ENCODE results near the gene SMARCD3.

The SMARCD3 gene

DNA sequence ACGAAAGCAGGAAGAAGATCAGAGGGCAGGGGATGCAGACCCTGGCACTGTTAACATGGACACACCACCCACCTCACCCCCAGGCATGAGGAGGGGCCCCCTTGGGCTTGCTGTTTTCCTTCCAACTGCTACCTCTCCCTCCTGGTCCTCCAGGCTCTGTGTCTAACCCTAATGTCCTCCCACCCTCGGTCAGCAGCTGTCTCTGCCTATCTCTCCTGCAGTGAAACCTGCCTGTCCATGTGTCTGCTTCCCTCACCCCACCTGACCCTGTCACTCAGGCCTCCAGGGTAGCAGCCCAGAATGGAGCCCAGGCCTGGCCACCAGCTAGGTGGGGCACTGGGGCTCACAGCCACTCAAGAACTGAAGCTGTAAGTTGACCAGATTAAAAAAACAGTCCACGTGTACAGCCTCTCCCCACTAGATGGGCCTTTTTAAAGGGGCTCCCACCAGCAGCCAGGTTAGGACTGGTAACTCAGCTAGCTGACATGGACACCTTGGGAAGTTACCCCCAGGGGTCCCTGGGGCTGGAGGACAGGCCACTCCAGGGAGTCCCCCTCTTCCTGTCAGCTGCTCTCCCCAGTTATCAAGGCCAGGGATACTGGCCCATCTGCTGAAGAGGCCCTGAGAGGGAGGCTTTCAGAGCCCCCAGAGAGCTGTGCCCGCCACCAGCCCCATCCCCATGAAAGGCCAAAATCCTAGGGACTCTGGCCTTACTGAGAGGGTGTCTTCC lies 1.5 kb downstream of the SMARCD3 start:
- FAIRE-seq, result no peak

DNA sequence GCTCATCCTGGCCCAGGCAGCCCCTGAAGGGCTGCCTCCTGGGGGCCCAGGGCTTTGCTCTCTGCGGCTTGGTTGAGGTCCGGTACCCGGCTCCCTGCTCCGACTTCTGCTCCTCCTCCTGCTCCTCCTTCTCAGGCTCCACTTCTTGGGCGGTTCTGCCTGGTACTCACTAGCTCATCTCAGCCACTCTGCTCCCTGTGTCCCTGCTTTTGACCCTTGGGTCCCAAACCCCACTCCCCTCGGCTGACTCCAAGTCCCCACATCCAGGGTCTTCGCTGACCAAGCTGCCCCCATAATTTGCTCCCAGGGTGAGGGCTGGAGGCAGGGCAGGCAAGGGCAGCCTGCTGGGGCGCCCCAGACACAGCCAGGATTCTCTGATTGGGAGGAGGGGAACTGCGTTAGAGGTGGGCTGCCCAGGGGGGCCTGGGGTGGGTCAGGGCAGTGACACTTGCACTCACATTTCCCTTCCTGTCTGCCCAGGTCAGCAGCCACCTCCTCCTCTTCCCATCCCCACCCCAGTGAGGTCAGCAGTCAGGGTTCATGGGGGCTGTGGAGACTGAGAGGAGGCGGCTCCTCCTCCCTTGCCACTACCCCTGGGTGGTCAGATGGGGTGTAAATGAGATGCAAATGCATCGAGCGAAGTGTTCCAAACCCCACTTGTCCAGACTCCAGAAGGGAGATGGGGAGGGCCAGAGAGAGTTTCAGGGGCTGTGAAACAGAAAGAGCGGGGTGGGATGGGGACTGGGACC lies 2.2 kb downstream of the SMARCD3 start:
- FAIRE-seq, result no peak

DNA sequence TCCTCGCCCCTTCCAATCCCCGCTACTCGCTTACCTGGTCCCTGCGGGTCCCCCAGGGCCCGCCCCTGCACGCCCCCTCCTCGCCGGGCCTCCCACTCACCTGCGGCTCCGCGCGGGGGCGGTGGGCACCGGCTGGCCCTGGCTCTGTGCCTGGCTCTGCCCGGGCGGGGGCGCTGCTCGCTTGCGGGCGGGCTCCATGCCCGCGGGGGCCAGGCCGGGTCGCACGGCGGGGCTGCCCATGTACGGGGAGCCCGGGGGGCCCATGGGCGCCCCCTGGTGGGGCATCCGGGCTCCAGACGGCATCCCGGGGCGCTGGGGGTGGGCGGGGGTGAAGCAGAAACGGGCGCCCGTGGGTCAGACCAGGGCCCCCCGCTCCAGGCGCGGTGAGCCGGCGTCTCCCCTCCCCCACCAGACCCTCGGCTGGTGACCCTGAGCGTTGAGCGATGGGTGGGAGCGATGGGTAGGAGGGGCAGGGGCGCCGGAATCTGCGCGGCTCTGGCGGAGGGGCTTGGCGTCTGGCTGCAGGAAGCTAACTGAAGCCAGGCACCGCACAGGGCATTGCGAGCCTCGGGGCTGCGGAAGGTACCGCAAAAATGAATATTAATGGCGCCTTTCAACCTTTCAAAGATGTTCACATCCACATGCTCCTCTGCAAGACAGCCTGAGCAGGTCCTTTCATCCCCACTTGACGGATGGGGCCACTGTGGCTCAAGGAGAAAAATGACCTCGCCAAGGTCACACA lies 3.0 kb downstream of the SMARCD3 start:
- no peak for FAIRE-seq

DNA sequence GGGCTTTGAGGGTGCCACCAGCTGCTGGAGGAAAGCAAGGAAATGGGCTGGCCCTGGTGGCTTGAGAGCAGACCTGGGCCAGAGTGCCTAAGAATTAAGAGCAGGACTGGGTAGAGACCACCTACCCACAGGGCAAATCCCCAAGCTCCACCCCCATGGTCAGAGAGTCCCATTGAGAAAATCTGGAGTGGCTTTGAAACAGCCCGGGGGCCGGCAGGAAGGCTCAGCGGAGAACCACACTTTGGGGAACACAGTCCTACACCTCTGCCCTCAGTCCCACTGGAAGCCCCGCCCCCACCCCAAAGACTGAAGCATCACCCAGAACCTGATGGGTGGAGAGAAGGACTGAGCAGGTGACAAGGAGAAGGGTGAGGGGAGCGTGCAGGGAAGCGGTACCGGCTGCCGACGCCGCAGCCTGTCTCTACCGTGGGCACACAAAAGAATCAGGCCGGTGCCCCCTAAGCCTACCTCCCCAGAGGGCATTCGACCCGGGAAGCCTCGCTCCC lies 3.6 kb downstream of the SMARCD3 start:
- FAIRE-seq, result no peak

DNA sequence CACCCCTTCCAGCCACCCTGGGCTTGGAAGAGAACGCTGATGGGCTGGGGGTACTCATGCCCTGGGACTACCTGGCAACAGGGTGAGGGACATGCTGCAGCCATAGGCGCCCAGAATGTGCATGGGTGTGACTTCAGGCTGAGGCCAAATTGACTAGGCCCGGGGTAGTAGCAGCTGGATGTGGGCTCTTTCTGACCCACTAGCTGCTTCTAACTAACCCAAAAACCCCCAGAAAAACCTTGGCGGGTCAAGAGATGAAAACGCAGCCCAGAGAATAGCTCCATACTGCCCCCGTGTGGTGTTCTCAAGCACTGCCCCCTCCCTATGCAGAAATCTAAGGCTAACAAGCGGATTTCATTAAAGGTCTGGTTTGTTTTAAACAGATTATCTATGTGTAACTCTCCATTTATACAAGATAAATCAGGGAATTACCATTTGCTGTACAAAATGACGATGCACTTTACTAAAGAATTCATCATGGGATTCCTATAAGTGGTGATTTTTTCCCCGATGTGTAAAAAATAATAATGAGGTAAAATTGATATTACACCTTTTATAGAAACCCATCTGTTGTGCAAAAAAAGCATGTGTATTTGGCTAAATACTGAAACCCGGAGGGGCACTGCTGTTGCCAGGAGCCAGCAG lies 4.2 kb downstream of the SMARCD3 start:
- FAIRE-seq, result no peak

DNA sequence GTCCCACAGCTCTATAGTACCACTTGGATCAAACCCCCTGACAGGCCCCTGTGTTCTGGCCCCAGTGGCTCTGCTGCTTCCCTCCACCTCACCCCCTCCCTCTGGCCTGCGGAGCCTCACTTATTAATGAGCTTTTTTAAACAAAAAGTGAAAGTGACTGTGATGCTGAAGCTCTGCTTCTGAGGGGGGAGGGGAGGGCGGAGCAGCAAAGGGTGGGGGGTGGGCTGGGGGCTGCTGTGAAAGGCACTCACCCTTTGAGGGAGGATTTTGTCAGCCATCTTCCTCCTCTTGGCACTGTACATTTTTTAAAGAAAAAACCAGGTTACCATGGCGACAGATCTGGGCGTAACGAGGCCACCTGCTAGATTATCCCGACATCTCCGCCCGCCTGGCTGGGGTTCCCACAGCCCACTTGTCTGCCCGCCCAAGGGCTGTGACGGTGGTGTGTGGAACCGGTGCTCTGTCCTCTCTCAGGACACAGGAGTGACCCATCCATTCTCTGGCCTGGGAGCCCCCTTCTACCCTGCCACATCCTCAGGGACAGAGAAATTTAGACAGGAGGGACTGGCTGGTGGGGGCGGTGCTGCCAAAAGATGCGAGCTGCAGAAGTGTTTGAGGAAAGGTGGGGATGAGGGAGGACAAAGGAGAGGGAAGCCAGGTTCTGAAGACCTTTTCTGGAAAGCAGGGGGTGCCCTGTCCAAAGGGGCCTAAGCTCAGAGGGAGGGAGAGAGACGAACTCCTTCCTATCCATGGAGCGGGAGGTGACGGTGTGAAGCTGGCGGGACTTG lies 4.9 kb downstream of the SMARCD3 start:
- no peak for FAIRE-seq

DNA sequence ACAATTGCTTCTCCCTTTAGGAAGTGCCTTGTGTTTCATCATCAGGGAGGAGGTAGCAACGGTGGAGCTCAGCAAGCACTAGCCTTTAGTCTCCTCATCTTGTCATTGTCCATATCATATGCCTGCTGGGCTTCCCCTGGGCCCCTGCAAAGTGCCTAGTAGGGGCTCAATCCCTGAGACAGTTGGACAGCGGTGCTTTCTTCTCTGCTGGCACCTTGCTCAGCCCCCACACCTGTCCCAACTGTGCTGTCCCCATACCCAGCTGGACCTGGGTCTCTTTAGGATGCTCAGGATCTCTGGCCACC lies 5.5 kb downstream of the SMARCD3 start:
- FAIRE-seq, result no peak

DNA sequence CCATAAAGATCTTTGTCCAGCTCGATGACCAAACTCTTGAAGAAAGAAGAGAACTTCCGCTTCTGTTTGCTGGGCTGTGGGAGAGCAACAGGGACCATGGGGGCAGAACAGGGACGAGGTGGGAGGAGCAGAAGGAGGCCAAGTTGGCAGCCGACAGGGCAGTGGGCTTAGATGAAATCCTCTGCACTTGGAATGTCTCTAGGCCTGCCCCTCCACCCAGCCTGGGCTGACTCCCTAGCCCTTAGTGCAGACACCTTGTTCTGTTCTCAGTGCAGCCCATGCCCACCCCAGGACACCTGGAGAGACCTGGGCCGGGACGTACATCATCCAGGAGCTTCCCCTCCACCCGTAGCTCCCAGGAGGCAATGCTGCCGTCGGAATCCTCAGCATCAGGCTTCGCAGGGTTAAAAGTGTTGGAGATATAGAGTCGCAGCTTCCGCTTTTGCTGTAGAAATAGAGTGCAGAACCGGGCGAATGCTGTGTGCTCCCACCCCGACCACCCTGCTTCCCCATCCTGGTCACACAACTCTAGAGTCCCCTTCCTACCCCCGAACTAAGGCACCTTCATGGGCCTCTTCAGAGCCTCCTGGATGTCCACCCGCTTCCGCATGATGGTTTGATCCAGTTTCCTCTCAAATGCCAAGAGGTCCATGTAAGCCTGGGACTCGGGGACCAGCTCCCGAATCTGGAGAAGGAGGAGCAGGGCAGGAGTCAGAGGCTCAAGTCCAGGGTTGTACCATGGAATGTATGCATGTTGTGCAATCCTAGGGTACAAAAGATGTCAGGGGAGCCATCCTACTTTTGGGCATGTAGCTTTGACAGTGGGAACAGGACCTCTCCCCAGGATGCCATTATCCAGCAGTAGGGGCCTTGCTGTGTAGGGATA lies 6.1 kb downstream of the SMARCD3 start:
- no peak for FAIRE-seq

DNA sequence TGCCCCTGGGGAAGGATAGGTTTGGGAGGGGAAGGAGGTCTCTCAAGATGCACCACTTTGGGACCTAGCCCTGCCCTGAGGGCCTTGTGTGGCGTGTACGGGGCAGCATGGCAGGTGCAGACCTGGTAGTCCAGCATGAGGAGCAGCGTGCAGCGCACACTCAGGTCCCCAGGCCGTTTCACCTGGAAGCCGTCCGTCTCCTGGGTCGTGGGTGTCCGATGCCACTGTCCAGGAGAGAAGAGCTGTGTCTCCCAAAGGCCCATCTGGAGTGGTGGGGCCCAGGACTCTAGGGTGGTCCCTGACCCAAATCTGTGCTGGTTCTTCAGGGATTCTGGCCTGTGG lies 6.8 kb downstream of the SMARCD3 start:
- no peak for FAIRE-seq

DNA sequence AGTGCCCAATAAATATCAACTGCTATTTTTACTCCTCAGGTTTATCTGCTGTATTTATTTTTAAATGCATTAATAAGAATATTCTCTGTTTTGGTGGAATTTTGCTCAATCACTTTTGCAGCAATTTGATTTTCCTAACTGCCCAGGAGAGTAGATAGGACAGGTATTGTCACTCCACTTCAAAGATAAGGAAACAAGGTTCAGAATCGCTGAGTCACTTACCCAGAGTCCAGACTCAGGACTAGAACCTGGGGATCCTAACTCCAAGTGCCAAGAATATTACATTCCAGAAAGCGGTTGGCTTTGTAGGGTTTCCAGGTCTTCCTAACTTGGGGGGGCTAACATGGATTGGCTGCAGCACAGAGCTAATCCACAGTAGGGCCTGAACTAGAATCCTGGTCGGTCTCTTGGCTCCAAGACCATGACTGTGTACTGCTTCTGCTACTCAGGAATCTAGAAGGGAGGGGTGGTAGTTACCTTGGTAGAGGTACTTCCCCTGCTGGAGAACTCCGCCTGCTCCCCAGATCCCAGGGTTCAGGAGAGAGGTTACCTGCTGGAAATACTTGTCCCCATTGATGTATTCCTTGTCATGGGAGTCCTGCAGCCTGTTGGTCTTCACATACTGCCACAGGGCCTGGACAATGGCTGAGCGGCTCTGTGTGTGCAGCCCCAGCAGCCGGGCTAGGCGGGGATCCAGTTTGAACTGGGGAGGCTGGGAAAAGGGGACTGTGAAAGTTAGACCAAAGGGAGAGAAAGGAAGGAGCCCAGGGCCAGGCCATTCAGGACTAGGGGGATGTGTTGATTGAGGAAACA lies 7.3 kb downstream of the SMARCD3 start:
- no peak for FAIRE-seq

DNA sequence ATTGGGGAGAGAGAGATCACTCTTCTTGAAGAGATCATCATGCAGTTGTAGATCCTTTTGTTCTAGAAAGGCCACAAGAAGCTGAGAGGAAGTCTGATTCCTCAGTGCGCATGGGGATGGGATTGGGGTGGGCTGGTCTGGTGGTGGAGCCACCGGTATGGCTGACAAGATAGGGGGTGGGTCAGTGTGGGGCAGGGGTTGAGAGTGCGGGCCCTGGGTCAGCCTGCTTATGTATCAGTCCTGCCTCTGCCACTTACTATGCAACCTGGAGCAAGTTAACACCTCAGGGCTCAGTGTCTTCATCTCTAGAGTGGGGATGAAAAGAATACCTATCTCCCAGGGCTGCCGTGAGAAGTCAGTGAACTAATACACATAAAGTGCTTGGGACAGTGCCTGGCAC lies 8.0 kb downstream of the SMARCD3 start:
- no peak for FAIRE-seq

DNA sequence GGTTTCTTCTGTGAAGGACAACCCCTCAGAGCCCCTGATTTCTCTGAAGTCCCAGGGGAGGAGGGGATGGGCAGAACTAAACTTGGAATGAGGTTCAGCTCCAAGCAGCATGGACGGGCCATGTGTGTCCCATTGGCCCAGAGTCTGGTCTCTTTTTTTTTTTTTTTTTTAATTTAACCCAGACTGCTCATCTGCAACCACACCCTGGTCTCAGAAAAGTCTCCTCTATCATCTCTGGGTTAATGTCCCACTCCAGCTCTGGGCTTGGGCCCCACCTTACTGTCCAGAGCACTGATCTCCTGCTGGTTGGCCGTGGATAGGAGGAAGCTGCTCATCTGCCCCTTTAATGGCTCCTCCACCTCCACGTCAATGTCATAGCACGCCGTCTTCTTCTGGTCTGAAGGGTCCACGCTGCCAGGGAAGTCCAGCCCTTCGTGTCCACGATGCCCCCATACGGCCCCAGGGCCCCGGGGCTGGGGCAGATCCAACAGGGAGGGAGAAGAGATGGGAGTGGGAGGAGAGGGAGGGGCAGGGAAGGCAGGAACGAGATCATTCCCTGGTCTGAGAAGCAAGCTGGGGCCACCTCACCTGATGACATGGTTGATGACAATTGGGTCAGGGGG lies 8.5 kb downstream of the SMARCD3 start:
- FAIRE-seq, result no peak

DNA sequence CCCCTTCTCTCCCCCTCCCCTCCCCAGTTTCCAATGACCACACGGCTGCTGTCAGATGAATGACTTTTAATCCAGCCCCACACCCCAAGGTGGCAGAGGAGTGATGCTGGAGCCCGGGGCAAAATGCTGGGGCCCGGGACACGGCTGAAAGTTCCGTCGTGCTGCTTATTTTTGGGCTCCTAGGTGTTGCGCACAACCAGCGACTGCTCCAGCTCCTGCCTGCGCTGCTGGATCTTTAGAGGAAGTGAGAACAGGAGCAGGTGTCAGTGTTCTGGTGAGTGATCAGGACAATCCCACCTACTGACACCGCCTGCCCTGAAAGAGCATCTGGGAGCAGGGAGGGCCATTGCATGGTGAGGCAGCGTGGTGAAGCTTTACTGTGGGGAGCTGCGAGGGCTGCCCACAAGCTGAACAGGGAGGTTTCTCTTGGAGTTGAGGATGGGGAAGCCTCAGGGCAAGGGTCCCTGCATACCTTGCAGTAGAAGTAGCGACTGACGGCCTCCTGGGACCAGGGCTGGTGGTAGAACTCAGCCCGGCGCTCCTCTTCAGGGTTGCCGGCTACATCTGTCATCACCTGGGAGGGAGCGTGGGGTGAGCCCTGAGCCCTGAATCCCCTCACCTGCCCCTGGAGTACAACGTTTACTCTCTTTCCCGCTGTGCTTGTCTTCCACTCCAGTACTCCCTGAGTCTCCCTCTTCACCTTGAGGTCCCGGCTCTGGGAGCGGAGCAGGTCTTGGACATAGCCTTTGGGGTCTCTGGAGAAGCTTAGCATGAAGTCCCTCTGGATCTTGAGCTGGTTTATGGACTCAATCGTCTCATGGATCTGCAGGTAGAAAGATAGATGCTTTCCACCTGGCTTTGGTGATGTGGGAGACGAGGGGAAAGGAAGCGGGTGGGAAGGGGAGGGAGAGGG lies 9.3 kb downstream of the SMARCD3 start:
- no peak for FAIRE-seq

DNA sequence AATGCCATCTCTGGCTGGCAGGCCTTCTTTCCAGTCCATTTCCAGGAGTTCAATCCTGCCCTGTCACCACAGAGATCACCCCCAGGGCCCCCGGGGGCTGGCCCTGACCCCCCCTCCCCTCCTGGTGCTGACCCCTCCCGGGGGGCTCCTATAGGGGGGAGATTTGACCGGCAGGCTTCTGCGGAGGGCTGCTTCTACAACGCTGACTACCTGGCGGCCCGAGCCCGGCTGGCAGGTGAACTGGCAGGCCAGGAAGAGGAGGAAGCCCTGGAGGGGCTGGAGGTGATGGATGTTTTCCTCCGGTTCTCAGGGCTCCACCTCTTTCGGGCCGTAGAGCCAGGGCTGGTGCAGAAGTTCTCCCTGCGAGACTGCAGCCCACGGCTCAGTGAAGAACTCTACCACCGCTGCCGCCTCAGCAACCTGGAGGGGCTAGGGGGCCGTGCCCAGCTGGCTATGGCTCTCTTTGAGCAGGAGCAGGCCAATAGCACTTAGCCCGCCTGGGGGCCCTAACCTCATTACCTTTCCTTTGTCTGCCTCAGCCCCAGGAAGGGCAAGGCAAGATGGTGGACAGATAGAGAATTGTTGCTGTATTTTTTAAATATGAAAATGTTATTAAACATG lies 10.2 kb downstream of the SMARCD3 start:
- FAIRE-seq, result no peak

DNA sequence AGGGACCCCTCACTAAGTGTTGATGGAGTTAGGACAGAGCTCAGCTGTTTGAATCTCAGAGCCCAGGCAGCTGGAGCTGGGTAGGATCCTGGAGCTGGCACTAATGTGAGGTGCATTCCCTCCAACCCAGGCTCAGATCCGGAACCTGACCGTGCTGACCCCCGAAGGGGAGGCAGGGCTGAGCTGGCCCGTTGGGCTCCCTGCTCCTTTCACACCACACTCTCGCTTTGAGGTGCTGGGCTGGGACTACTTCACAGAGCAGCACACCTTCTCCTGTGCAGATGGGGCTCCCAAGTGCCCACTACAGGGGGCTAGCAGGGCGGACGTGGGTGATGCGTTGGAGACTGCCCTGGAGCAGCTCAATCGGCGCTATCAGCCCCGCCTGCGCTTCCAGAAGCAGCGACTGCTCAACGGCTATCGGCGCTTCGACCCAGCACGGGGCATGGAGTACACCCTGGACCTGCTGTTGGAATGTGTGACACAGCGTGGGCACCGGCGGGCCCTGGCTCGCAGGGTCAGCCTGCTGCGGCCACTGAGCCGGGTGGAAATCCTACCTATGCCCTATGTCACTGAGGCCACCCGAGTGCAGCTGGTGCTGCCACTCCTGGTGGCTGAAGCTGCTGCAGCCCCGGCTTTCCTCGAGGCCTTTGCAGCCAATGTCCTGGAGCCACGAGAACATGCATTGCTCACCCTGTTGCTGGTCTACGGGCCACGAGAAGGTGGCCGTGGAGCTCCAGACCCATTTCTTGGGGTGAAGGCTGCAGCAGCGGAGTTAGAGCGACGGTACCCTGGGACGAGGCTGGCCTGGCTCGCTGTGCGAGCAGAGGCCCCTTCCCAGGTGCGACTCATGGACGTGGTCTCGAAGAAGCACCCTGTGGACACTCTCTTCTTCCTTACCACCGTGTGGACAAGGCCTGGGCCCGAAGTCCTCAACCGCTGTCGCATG lies 11.0 kb downstream of the SMARCD3 start:
- no peak for FAIRE-seq

DNA sequence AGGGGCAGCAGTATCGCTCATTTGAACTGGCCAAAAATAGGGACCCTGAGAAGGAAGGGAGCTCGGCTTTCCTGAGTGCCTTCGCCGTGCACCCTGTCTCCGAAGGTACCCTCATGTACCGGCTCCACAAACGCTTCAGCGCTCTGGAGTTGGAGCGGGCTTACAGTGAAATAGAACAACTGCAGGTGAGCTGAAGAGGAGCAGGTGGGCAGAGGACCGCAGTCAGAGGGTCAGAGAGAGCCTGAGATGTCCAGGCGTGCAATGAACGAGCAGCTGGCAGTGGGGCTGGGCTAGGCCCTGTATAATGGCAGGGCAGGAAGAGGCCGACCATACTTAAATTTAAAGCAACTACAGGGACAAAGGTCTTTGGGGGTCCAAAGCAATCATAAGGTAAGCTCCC lies 12.1 kb downstream of the SMARCD3 start:
- no peak for FAIRE-seq

DNA sequence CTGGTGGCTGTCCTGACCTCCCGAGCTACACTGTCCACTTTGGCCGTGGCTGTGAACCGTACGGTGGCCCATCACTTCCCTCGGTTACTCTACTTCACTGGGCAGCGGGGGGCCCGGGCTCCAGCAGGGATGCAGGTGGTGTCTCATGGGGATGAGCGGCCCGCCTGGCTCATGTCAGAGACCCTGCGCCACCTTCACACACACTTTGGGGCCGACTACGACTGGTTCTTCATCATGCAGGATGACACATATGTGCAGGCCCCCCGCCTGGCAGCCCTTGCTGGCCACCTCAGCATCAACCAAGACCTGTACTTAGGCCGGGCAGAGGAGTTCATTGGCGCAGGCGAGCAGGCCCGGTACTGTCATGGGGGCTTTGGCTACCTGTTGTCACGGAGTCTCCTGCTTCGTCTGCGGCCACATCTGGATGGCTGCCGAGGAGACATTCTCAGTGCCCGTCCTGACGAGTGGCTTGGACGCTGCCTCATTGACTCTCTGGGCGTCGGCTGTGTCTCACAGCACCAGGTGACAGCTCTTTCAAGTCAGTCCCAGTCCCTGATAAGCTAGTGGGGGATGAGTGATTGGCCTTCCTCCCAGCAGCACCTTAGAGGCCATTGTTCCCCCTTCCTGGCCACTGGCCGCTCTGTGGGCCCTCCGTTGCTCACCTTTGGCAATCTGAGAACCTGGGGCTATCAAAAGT lies 13.3 kb downstream of the SMARCD3 start:
- FAIRE-seq, result no peak
